Neural progenitor cell (in vitro differentiated cells): Measurements from ENCODE around the gene CCL27. TPM values are rescaled to one million over a fixed set of nuclear protein-coding genes. Genes with fewer than 3 reads are reported as not detected.
A peak's percentile ranks its signal among the peaks of the same experiment; 100 is the strongest.

ENCODE experiments used
- DNase-seq: peaks from one replicate; pipeline ENCODE4 v3.0.0-alpha.2; 2016; ENCODE audit warnings: low spot score
- H2AFZ ChIP-seq: fragments of 200-600 bp; sonication (generic); replicated peaks from 2 replicates; pipeline ENCODE4 v1.6.1; 2016; ENCODE audit warnings: antibody characterized with exemption
- H3F3A ChIP-seq: fragments of 200-600 bp; sonication (generic); 2 replicates; pipeline ENCODE4 v1.6.1; 2016; ENCODE audit warnings: antibody characterized with exemption, low read depth
- H3K27ac ChIP-seq: fragments of 200-600 bp; sonication (generic); 2 replicates; pipeline ENCODE4 v1.5.1; 2016; ENCODE audit warnings: mild to moderate bottlenecking
- H3K27me3 ChIP-seq: fragments of 200-600 bp; sonication (generic); 2 replicates; pipeline ENCODE4 v1.6.1; 2016; ENCODE audit warnings: mild to moderate bottlenecking, moderate library complexity
- H3K36me3 ChIP-seq: fragments of 200-600 bp; sonication (generic); 2 replicates; pipeline ENCODE4 v1.5.1; 2016
- H3K4me1 ChIP-seq: fragments of 200-600 bp; sonication (generic); 2 replicates; pipeline ENCODE4 v1.6.1; 2016; ENCODE audit warnings: mixed run types
- H3K4me2 ChIP-seq: fragments of 200-600 bp; sonication (generic); 2 replicates; pipeline ENCODE4 v1.6.1; 2016
- H3K4me3 ChIP-seq: fragments of 200-600 bp; sonication (generic); 2 replicates; pipeline ENCODE4 v1.5.1; 2016
- H3K79me2 ChIP-seq: fragments of 200-600 bp; sonication (generic); 2 replicates; pipeline ENCODE4 v1.6.1; 2016; ENCODE audit warnings: low read depth
- H3K9ac ChIP-seq: fragments of 200-600 bp; sonication (generic); 2 replicates; pipeline ENCODE4 v1.6.1; 2016
- H3K9me3 ChIP-seq: fragments of 200-600 bp; sonication (generic); 2 replicates; pipeline ENCODE4 v1.5.1; 2016; ENCODE audit warnings: low read depth
- H4K20me1 ChIP-seq: fragments of 200-600 bp; sonication (generic); 2 replicates; pipeline ENCODE4 v1.6.1; 2016; ENCODE audit warnings: low read depth
- H3K27ac Mint-ChIP-seq: 3 replicates; pipeline ENCODE4 v1.8.0; 2021; ENCODE audit warnings: mixed read lengths
- H3K27me3 Mint-ChIP-seq: 2 replicates; pipeline ENCODE4 v1.8.0; 2022; ENCODE audit warnings: low read depth, mild to moderate bottlenecking, inconsistent platforms, moderate library complexity, mixed read lengths; ENCODE audit not compliant: insufficient read depth
- H3K36me3 Mint-ChIP-seq: 3 replicates; pipeline ENCODE4 v1.8.0; 2021; ENCODE audit warnings: mixed read lengths
- H3K4me1 Mint-ChIP-seq: 3 replicates; pipeline ENCODE4 v1.8.0; 2021; ENCODE audit warnings: mixed read lengths
- H3K4me3 Mint-ChIP-seq: 3 replicates; pipeline ENCODE4 v1.8.0; 2021; ENCODE audit warnings: mild to moderate bottlenecking, moderate library complexity, mixed read lengths
- H3K9me3 Mint-ChIP-seq: 3 replicates; pipeline ENCODE4 v1.8.0; 2020; ENCODE audit warnings: mixed read lengths
- CTCF ChIP-seq: fragments of 200-600 bp; sonication (generic); IDR thresholded peaks from 2 replicates; pipeline ENCODE4 v1.5.1; 2017; ENCODE audit warnings: antibody characterized with exemption, mild to moderate bottlenecking
- EZH2 ChIP-seq: fragments of 200-600 bp; sonication (generic); IDR thresholded peaks from 2 replicates; pipeline ENCODE4 v1.6.1; 2017; ENCODE audit warnings: antibody characterized with exemption, mild to moderate bottlenecking, moderate library complexity
- EZH2phosphoT487 ChIP-seq: fragments of 200-600 bp; sonication (generic); IDR thresholded peaks from 2 replicates; pipeline ENCODE4 v1.6.1; 2017; ENCODE audit warnings: antibody characterized with exemption
- total RNA-seq: library from RNA; depleted of rRNA; stranded (reverse); fragments of >200 nt; gene quantifications from 2 replicates; pipeline ENCODE4 v1.2.3, GENCODE V29; 2015; ENCODE audit warnings: low replicate concordance

Gene CCL27
- total RNA-seq, 1 donor from 2014 or later = 0.67 TPM

GRCh38 chr9:34689116-34689470, 26.6 kb upstream of the CCL27 start:
- TF ChIP-seq EZH2phosphoT487 (no peak), CTCF (no peak), EZH2 (no peak)
- Histone ChIP-seq H3K4me2 (no peak overlapping the region), H2AFZ (no peak overlapping the region), H3K4me3 (no peak overlapping the region), H3K79me2 (no peaks in the 10 kb centered on the region), H3K4me1 (peaks cover 4% of the 10 kb centered on the region), H3K9me3 (no peaks in the 10 kb centered on the region), H3K9ac (no peak overlapping the region), H3F3A (no peaks in the 10 kb centered on the region), H4K20me1 (no peaks in the 10 kb centered on the region), H3K36me3 (no peaks in the 10 kb centered on the region), H3K27me3 (no peaks in the 10 kb centered on the region), H3K27ac (no peak overlapping the region)
- peaks cover 18% of the 10 kb centered on the region for H3K4me1 Mint-ChIP-seq
- DNase-seq = no peak
- no peak overlapping the region for H3K4me3 Mint-ChIP-seq
- H3K9me3 Mint-ChIP-seq = peaks cover 3% of the 10 kb centered on the region
- no peak overlapping the region for H3K27ac Mint-ChIP-seq
- H3K36me3 Mint-ChIP-seq = peaks cover 4% of the 10 kb centered on the region
- H3K27me3 Mint-ChIP-seq = peaks cover 11% of the 10 kb centered on the region

GRCh38 chr9:34688329-34689115, 26.1 kb upstream of the CCL27 start:
- no peaks in the 10 kb centered on the region for H3K9me3 Mint-ChIP-seq
- peak overlapping the region; percentile 79 for H3K27ac Mint-ChIP-seq
- Histone ChIP-seq H3K79me2 (no peaks in the 10 kb centered on the region), H3K36me3 (no peaks in the 10 kb centered on the region), H3K27me3 (no peaks in the 10 kb centered on the region), H3K4me1 (peaks cover 4% of the 10 kb centered on the region), H3K27ac (no peak overlapping the region), H3K9me3 (no peaks in the 10 kb centered on the region), H3K4me2 (no peak overlapping the region), H3F3A (no peaks in the 10 kb centered on the region), H3K4me3 (no peak overlapping the region), H3K9ac (no peak overlapping the region), H4K20me1 (no peaks in the 10 kb centered on the region), H2AFZ (no peak overlapping the region)
- TF ChIP-seq EZH2 = no peak
- H3K27me3 Mint-ChIP-seq = peaks cover 11% of the 10 kb centered on the region
- H3K36me3 Mint-ChIP-seq = peaks cover 1% of the 10 kb centered on the region
- H3K4me3 Mint-ChIP-seq = no peak overlapping the region
- peaks cover 18% of the 10 kb centered on the region for H3K4me1 Mint-ChIP-seq
- DNase-seq = no peak

GRCh38 chr9:34687276-34688030, 25.0 kb upstream of the CCL27 start:
- Histone ChIP-seq H3K4me2 (no peak overlapping the region), H3K4me1 (peaks cover 3% of the 10 kb centered on the region)

More at GRCh38 chr9:34687276-34688030, 25.0 kb upstream of the CCL27 start:
- no peak for TF ChIP-seq EZH2phosphoT487
- TF ChIP-seq CTCF = no peak
- no peak for TF ChIP-seq EZH2
- H3K79me2 ChIP-seq = no peaks in the 10 kb centered on the region
- no peak overlapping the region for H3K27ac ChIP-seq
- no peak overlapping the region for H3K9ac ChIP-seq
- H3F3A ChIP-seq = no peaks in the 10 kb centered on the region
- Mint-ChIP-seq H3K27ac (peak overlapping the region; percentile 66), H3K4me3 (peak overlapping the region; percentile 18), H3K27me3 (peaks cover 11% of the 10 kb centered on the region), H3K4me1 (peaks cover 18% of the 10 kb centered on the region), H3K36me3 (peaks cover 3% of the 10 kb centered on the region), H3K9me3 (no peaks in the 10 kb centered on the region)
- no peaks in the 10 kb centered on the region for H3K27me3 ChIP-seq
- no peaks in the 10 kb centered on the region for H3K36me3 ChIP-seq
- no peak overlapping the region for H3K4me3 ChIP-seq
- DNase-seq = no peak
- H2AFZ ChIP-seq = no peak overlapping the region
- no peaks in the 10 kb centered on the region for H4K20me1 ChIP-seq
- no peaks in the 10 kb centered on the region for H3K9me3 ChIP-seq
